Astrocyte of the cerebellum (primary cell): ENCODE results near the gene ASB1.

Source experiments
- DNase-seq: peaks from one replicate; pipeline ENCODE4 v3.0.0-alpha.2; 2011; ENCODE audit warnings: low read depth
- H3K4me3 ChIP-seq: 2 replicates; pipeline ENCODE4 v1.5.1; 2011; ENCODE audit warnings: mild to moderate bottlenecking, low read depth, low read length, moderate library complexity
- CTCF ChIP-seq: IDR thresholded peaks from 2 replicates; pipeline ENCODE4 v1.5.1; 2012; ENCODE audit warnings: low read length, low read depth, moderate library complexity, mild to moderate bottlenecking; ENCODE audit errors: missing control alignments
- in situ Hi-C: cut with HindIII; loops from 2 replicates; pipeline ENCODE4 v1.10.0; 2017; ENCODE audit warnings: low sequenced_read_pairs

The ASB1 gene

GRCh38 chr2:238422940-238423339 is 3.8 kb upstream of the ASB1 start:
- DNase-seq: no peak
- in situ Hi-C loops: no loop called here
- no peak for TF ChIP-seq CTCF
- no peak overlapping the region for H3K4me3 ChIP-seq

GRCh38 chr2:238423561-238424312 is 3.0 kb upstream of the ASB1 start:
- in situ Hi-C loops: no loop called here
- no peak for DNase-seq
- TF ChIP-seq CTCF: no peak
- no peak overlapping the region for H3K4me3 ChIP-seq

- H3K4me3 ChIP-seq: no peak overlapping the region
- no peak for TF ChIP-seq CTCF
- in situ Hi-C loops: no loop called here
- DNase-seq: peak; percentile 68
These were observed 2.4 kb upstream of the ASB1 start for GRCh38 chr2:238424313-238424700.

GRCh38 chr2:238425505-238425978 is 1.2 kb upstream of the ASB1 start:
- no peak for DNase-seq
- peak overlapping the region; percentile 85 for H3K4me3 ChIP-seq
- in situ Hi-C loops: no loop called here
- TF ChIP-seq CTCF: no peak

- in situ Hi-C loops: no loop called here
- peak overlapping the region; percentile 85 for H3K4me3 ChIP-seq
- no peak for TF ChIP-seq CTCF
- peak; percentile 62 for DNase-seq
These were observed 654 bp upstream of the ASB1 start for GRCh38 chr2:238425979-238426567.

GRCh38 chr2:238427435-238428162 is 872 bp downstream of the ASB1 start:
- no peak for TF ChIP-seq CTCF
- H3K4me3 ChIP-seq: peak overlapping the region; percentile 85
- in situ Hi-C loops: no loop called here
- DNase-seq: no peak
